Right cardiac atrium (tissue), 5 donors: ENCODE results near the gene RAB36. TPM values are rescaled to one million over a fixed set of nuclear protein-coding genes. Genes with fewer than 3 reads are reported as not detected.

Experiments used
- ATAC-seq, 2 donors: fragments of 200-7000 bp; cut with Tn5 transposase; one replicate each; pipeline versions ENCODE4 v1.8.0 to v1.9.1; 2020; ENCODE audit warnings: moderate library complexity in 2 of 2, mild to moderate bottlenecking in 1 of 2
- DNase-seq, 3 donors: peaks; one replicate each; pipeline ENCODE4 v3.0.0-alpha.2; 2020
- H3K27ac ChIP-seq: one replicate; pipeline ENCODE4 v1.5.1; 2013; ENCODE audit warnings: mild to moderate bottlenecking, low read length, control low read depth, moderate library complexity
- H3K27me3 ChIP-seq: one replicate; pipeline ENCODE4 v1.6.1; 2013; ENCODE audit not compliant: control insufficient read depth, insufficient read depth
- H3K4me1 ChIP-seq: one replicate; pipeline ENCODE4 v1.6.1; 2013; ENCODE audit warnings: low read length; ENCODE audit not compliant: control insufficient read depth, insufficient read depth
- H3K4me3 ChIP-seq: one replicate; pipeline ENCODE4 v1.5.1; 2013; ENCODE audit warnings: low read length, control low read depth
- H3K9me3 ChIP-seq: one replicate; pipeline ENCODE4 v1.6.1; 2013; ENCODE audit warnings: low read length; ENCODE audit not compliant: control insufficient read depth
- WGBS: extraction: QIAGEN DNeasy Blood & Tissue Kit; methylation state at CpG from one replicate; pipeline ENCODE4 v1.1.7; 2013; 5-methylcytosine and 5-hydroxymethylcytosine counted together
- intact Hi-C, 4 donors: fragments of 100-400 bp; cut with DNase I; formaldehyde crosslinking; loops; one replicate each; pipeline versions ENCODE4 v1.11.0 to v1.14.0; 2022 to 2023
- polyA plus RNA-seq: library from polyadenylated mRNA; stranded (reverse); fragments of 200-250 nt; gene quantifications from one replicate; pipeline ENCODE4 v1.2.3, GENCODE V29; 2013
- total RNA-seq, 4 donors: library from RNA; stranded (reverse); fragmentation: NEBNext Ultra II Directional; extraction: Animal tissue kit (Norgen Biotek cat#: 25700); gene quantifications; one replicate each; pipeline ENCODE4 v1.2.1, GENCODE V29; 2021
- donor health status: healthy with polysubstance abuse.
- donor health status: DM: no; HTN: yes; CAD: no.
- donor health status: DM: no; HTN: no; CAD: no.
- donor health status: DM: no; HTN: yes; CAD: no; lungs with severe emphysema.
- donor health status: DM: yes; HTN: yes; CAD: no.

RAB36 gene
- total and polyA plus RNA-seq, 5 donors: 0.59 to 2.7 (median 1.4) TPM

- peak in 1 of 3 donors; percentile 19 for DNase-seq
- peak overlapping the region; percentile 49 for H3K27ac ChIP-seq
- H3K9me3 ChIP-seq: no peaks in the 10 kb centered on the region
- intact Hi-C loops: no loop called here
- no peaks in the 10 kb centered on the region for H3K27me3 ChIP-seq
- ATAC-seq: peak; percentile 10 to 19
- WGBS: 32% methylated on average over 7 of the region's 7 CpGs
- H3K4me3 ChIP-seq: no peak overlapping the region
- H3K4me1 ChIP-seq: peaks cover 19% of the 10 kb centered on the region
These were observed 58.3 kb downstream of the RAB36 start for GRCh38 chr22:23203452-23204124.

GRCh38 chr22:23204125-23204488 lies 58.8 kb downstream of the RAB36 start:
- WGBS: 74% methylated on average over 11 of the region's 11 CpGs
- peak in 1 of 3 donors; percentile 39 for DNase-seq

GRCh38 chr22:23204541-23205157 lies 59.4 kb downstream of the RAB36 start:
- Histone ChIP-seq H3K27me3 (no peaks in the 10 kb centered on the region), H3K9me3 (no peaks in the 10 kb centered on the region), H3K4me1 (peaks cover 16% of the 10 kb centered on the region), H3K27ac (peak overlapping the region; percentile 22), H3K4me3 (no peak overlapping the region)
- WGBS: 48% methylated on average over 11 of the region's 11 CpGs
- DNase-seq (peak; percentile 81 to 93 (median 90)), ATAC-seq (peak; percentile 86 to 90)
- intact Hi-C loops: no loop called here

More at GRCh38 chr22:23204125-23204488, 58.8 kb downstream of the RAB36 start:
- Histone ChIP-seq H3K4me1 (peaks cover 18% of the 10 kb centered on the region), H3K9me3 (no peaks in the 10 kb centered on the region), H3K4me3 (no peak overlapping the region), H3K27ac (no peak overlapping the region), H3K27me3 (no peaks in the 10 kb centered on the region)
- intact Hi-C loops: no loop called here
- peak in 1 of 2 donors; percentile 5 for ATAC-seq

GRCh38 chr22:23205339-23206049 lies 60.2 kb downstream of the RAB36 start:
- WGBS: 69% methylated on average over 9 of the region's 9 CpGs
- Histone ChIP-seq H3K4me3 (no peak overlapping the region), H3K27ac (peak overlapping the region; percentile 22), H3K27me3 (no peaks in the 10 kb centered on the region), H3K4me1 (peaks cover 16% of the 10 kb centered on the region), H3K9me3 (no peaks in the 10 kb centered on the region)
- ATAC-seq: peak in 1 of 2 donors; percentile 22
- intact Hi-C loops: no loop called here
- DNase-seq: peak in 1 of 3 donors; percentile 48

- intact Hi-C loops: no loop called here
- H3K4me3 ChIP-seq: no peak overlapping the region
- no peak for ATAC-seq
- no peaks in the 10 kb centered on the region for H3K9me3 ChIP-seq
- no peaks in the 10 kb centered on the region for H3K27me3 ChIP-seq
- no peak overlapping the region for H3K27ac ChIP-seq
- H3K4me1 ChIP-seq: peaks cover 18% of the 10 kb centered on the region
- no peak for DNase-seq
These were observed 61.6 kb downstream of the RAB36 start for GRCh38 chr22:23206915-23207314.

GRCh38 chr22:23207729-23208393 lies 62.6 kb downstream of the RAB36 start:
- 96% methylated on average over 11 of the region's 11 CpGs for WGBS
- peak in 1 of 3 donors; percentile 30 for DNase-seq
- no peak for ATAC-seq
- intact Hi-C loops: no loop called here
- Histone ChIP-seq H3K27me3 (no peaks in the 10 kb centered on the region), H3K4me3 (no peak overlapping the region), H3K9me3 (no peaks in the 10 kb centered on the region), H3K27ac (no peak overlapping the region), H3K4me1 (peaks cover 20% of the 10 kb centered on the region)

- H3K27me3 ChIP-seq: no peaks in the 10 kb centered on the region
- 72% methylated on average over 6 of the region's 6 CpGs for WGBS
- no peak overlapping the region for H3K27ac ChIP-seq
- H3K4me3 ChIP-seq: no peak overlapping the region
- ATAC-seq (no peak), DNase-seq (no peak)
- no peaks in the 10 kb centered on the region for H3K9me3 ChIP-seq
- H3K4me1 ChIP-seq: peaks cover 19% of the 10 kb centered on the region
- intact Hi-C loops: no loop called here
These were observed 65.3 kb downstream of the RAB36 start for GRCh38 chr22:23210428-23211170.

- intact Hi-C loops: no loop called here
- Histone ChIP-seq H3K9me3 (no peaks in the 10 kb centered on the region), H3K27ac (no peak overlapping the region), H3K27me3 (no peaks in the 10 kb centered on the region), H3K4me1 (peaks cover 23% of the 10 kb centered on the region), H3K4me3 (no peak overlapping the region)
- ATAC-seq: no peak
- 97% methylated on average over 3 of the region's 3 CpGs for WGBS
- no peak for DNase-seq
These were observed 66.3 kb downstream of the RAB36 start for GRCh38 chr22:23211622-23212021.

GRCh38 chr22:23212061-23213021 lies 67.1 kb downstream of the RAB36 start:
- Histone ChIP-seq H3K4me1 (peaks cover 28% of the 10 kb centered on the region), H3K9me3 (no peaks in the 10 kb centered on the region), H3K27me3 (no peaks in the 10 kb centered on the region), H3K27ac (no peak overlapping the region), H3K4me3 (no peak overlapping the region)
- intact Hi-C loops: no loop called here
- DNase-seq: peak in 1 of 3 donors; percentile 12
- no peak for ATAC-seq
- 81% methylated on average over 10 of the region's 10 CpGs for WGBS
